Glutamatergic neuron (in vitro differentiated cells): ENCODE results near the gene ESRRA. TPM values are rescaled to one million over a fixed set of nuclear protein-coding genes. Genes with fewer than 3 reads are reported as not detected.

Source experiments
- DNase-seq: peaks from one replicate; pipeline ENCODE4 v3.0.0; 2022
- H3K27ac Mint-ChIP-seq: one replicate; pipeline ENCODE4 v1.8.0; 2020; ENCODE audit warnings: mild to moderate bottlenecking, mixed read lengths, inconsistent platforms; ENCODE audit not compliant: unreplicated experiment
- H3K27me3 Mint-ChIP-seq: one replicate; pipeline ENCODE4 v1.8.0; 2020; ENCODE audit warnings: mild to moderate bottlenecking, moderate library complexity, mixed read lengths, inconsistent platforms; ENCODE audit not compliant: unreplicated experiment
- H3K36me3 Mint-ChIP-seq: one replicate; pipeline ENCODE4 v1.8.0; 2020; ENCODE audit warnings: mild to moderate bottlenecking, mixed read lengths, inconsistent platforms; ENCODE audit not compliant: unreplicated experiment
- H3K4me1 Mint-ChIP-seq: one replicate; pipeline ENCODE4 v1.8.0; 2020; ENCODE audit warnings: mild to moderate bottlenecking, low read depth, mixed read lengths, inconsistent platforms; ENCODE audit not compliant: unreplicated experiment
- H3K4me3 Mint-ChIP-seq: one replicate; pipeline ENCODE4 v1.8.0; 2020; ENCODE audit warnings: mild to moderate bottlenecking, mixed read lengths, inconsistent platforms; ENCODE audit not compliant: unreplicated experiment
- H3K9me3 Mint-ChIP-seq: one replicate; pipeline ENCODE4 v1.8.0; 2020; ENCODE audit warnings: mild to moderate bottlenecking, moderate library complexity, mixed read lengths, inconsistent platforms; ENCODE audit not compliant: unreplicated experiment
- CTCF ChIP-seq: fragments of 200-600 bp; sonication (generic); IDR thresholded peaks from one replicate; pipeline ENCODE4 v1.5.0; 2021; ENCODE audit not compliant: partially characterized antibody, unreplicated experiment
- total RNA-seq: library from RNA; stranded (reverse); fragmentation: NEBNext Ultra II Directional; extraction: Animal tissue kit (Norgen Biotek cat#: 25700); gene quantifications from one replicate; pipeline ENCODE4 v1.2.1, GENCODE V29; 2021; ENCODE audit not compliant: unreplicated experiment

ESRRA gene
- total RNA-seq, 1 donor from 2014 or later: 69.9 TPM

- Mint-ChIP-seq H3K9me3 (peaks cover 10% of the 10 kb centered on the region), H3K27me3 (peaks cover 49% of the 10 kb centered on the region), H3K36me3 (no peaks in the 10 kb centered on the region), H3K4me3 (peak overlapping the region; percentile 2), H3K4me1 (peaks cover 2% of the 10 kb centered on the region), H3K27ac (no peak overlapping the region)
- no peak for DNase-seq
- no peak for TF ChIP-seq CTCF
Measured at GRCh38 chr11:64296830-64297698, 8.3 kb upstream of the ESRRA start.

- peaks cover 46% of the 10 kb centered on the region for H3K27me3 Mint-ChIP-seq
- TF ChIP-seq CTCF: no peak
- no peaks in the 10 kb centered on the region for H3K36me3 Mint-ChIP-seq
- H3K9me3 Mint-ChIP-seq: peaks cover 10% of the 10 kb centered on the region
- H3K4me1 Mint-ChIP-seq: peaks cover 2% of the 10 kb centered on the region
- no peak overlapping the region for H3K27ac Mint-ChIP-seq
- peak overlapping the region; percentile 2 for H3K4me3 Mint-ChIP-seq
- no peak for DNase-seq
Measured at GRCh38 chr11:64297699-64298358, 7.5 kb upstream of the ESRRA start.

- Mint-ChIP-seq H3K27me3 (peaks cover 37% of the 10 kb centered on the region), H3K36me3 (no peaks in the 10 kb centered on the region), H3K4me1 (peaks cover 2% of the 10 kb centered on the region), H3K4me3 (peak overlapping the region; percentile 64), H3K9me3 (peaks cover 7% of the 10 kb centered on the region), H3K27ac (no peak overlapping the region)
- TF ChIP-seq CTCF: no peak
- DNase-seq: peak; percentile 37
Measured at GRCh38 chr11:64298966-64299846, 6.1 kb upstream of the ESRRA start.

GRCh38 chr11:64299847-64300648, 5.3 kb upstream of the ESRRA start, which contains the start of gene CATSPERZ:
Gene CATSPERZ, plus strand, starts transcription at chr11:64300358. Its CDS starts 53 bp downstream, at chr11:64300411.
- Mint-ChIP-seq H3K9me3 (peaks cover 7% of the 10 kb centered on the region), H3K27me3 (peaks cover 33% of the 10 kb centered on the region), H3K4me1 (peaks cover 2% of the 10 kb centered on the region), H3K27ac (no peak within 1 kb of the TSS), H3K36me3 (no peaks in the 10 kb centered on the region), H3K4me3 (peak within 1 kb of the TSS; percentile 70)
- DNase-seq: no peak
- TF ChIP-seq CTCF: no peak
